Transverse colon (tissue), 4 donors: ENCODE results near the gene SLC38A7. TPM values are rescaled to one million over a fixed set of nuclear protein-coding genes. Genes with fewer than 3 reads are reported as not detected.

Experiments used
- DNase-seq: peaks from one replicate; pipeline ENCODE4 v3.0.0-alpha.2; 2019
- H3K27ac ChIP-seq, 4 donors: fragments of 200-600 bp; sonication (generic); 2 replicates each; pipeline ENCODE4 v1.5.1; 2016 to 2018; ENCODE audit warnings: inconsistent platforms in 4 of 4
- H3K27me3 ChIP-seq: fragments of 200-600 bp; sonication (generic); 2 replicates; pipeline ENCODE4 v1.5.1; 2017; ENCODE audit warnings: inconsistent platforms
- H3K36me3 ChIP-seq, 4 donors: fragments of 200-600 bp; sonication (generic); 2 replicates each; pipeline ENCODE4 v1.5.1; 2017 to 2019; ENCODE audit warnings: inconsistent platforms in 4 of 4
- H3K4me1 ChIP-seq, 4 donors: fragments of 200-600 bp; sonication (generic); 2 replicates each; pipeline ENCODE4 v1.5.1; 2017 to 2020; ENCODE audit warnings: inconsistent platforms in 4 of 4
- H3K4me3 ChIP-seq, 4 donors: fragments of 200-600 bp; sonication (generic); 1 replicate in 1 of 4; 2 replicates in 3 of 4; pipeline versions ENCODE4 v1.5.1 to v1.6.1; 2017 to 2019; ENCODE audit warnings: inconsistent platforms in 4 of 4
- H3K9me3 ChIP-seq, 2 donors: fragments of 200-600 bp; sonication (generic); 2 replicates each; pipeline ENCODE4 v1.5.1; 2017 to 2019; ENCODE audit warnings: inconsistent platforms in 2 of 2
- CTCF ChIP-seq, 5 experiments: fragments of 200-600 bp in 3 of 5; fragments of 450-650 bp in 2 of 5; sonication (generic) in 3 of 5; IDR thresholded peaks; 1 replicate in 2 of 5; 2 replicates in 3 of 5; pipeline ENCODE4 v1.5.1; 2016 to 2017; ENCODE audit warnings: antibody characterized with exemption in 5 of 5, inconsistent platforms in 3 of 5, mild to moderate bottlenecking in 2 of 5, moderate library complexity in 1 of 5
- EP300 ChIP-seq: sonication (generic); formaldehyde crosslinking; IDR thresholded peaks from one replicate; pipeline ENCODE4 v1.6.1; 2017; ENCODE audit warnings: antibody characterized with exemption, low read depth
- POLR2A ChIP-seq: fragments of 450-650 bp; IDR thresholded peaks from one replicate; pipeline ENCODE4 v1.6.1; 2016; ENCODE audit warnings: antibody characterized with exemption, mild to moderate bottlenecking, moderate library complexity
- POLR2AphosphoS5 ChIP-seq, 3 donors: sonication (generic); formaldehyde crosslinking; IDR thresholded peaks; one replicate each; pipeline ENCODE4 v1.6.1; 2016; ENCODE audit warnings: antibody characterized with exemption in 3 of 3
- WGBS, 2 donors: methylation state at CpG; one replicate each; pipeline ENCODE4 v1.1.5; 2018; ENCODE audit warnings: low coverage in 1 of 2; 5-methylcytosine and 5-hydroxymethylcytosine counted together
- in situ Hi-C, 4 donors: fragments of 200-750 bp; cut with MboI; loops; one replicate each; pipeline versions ENCODE4 v1.15.0 to v1.15.1; 2017; ENCODE audit warnings: low sequenced_read_pairs in 3 of 4, low pct_ligation_motif_present in 1 of 4, low pct_unique_long_range_greater_than_20kb in 1 of 4
- intact Hi-C: fragments of 100-400 bp; cut with DNase I; formaldehyde crosslinking; loops from one replicate; pipeline ENCODE4 v1.15.1; 2023; ENCODE audit warnings: low total_unique reads
- total RNA-seq, 4 donors: library from RNA; depleted of rRNA; stranded (reverse); fragments of >200 nt; gene quantifications; one replicate each; pipeline ENCODE4 v1.1.0, GENCODE V29; 2016

The SLC38A7 gene
- total RNA-seq, 4 donors from 2014 or later: 6.7 to 54.5 (median 23.4) TPM

GRCh38 chr16:58628845-58629732 is 55.5 kb downstream of the SLC38A7 start:
- no peaks in the 10 kb centered on the region for H3K27me3 ChIP-seq
- peaks cover 0 to 5% (median 2%) of the 10 kb centered on the region in 4 donors for H3K36me3 ChIP-seq
- DNase-seq: peak; percentile 77
- H3K4me3 ChIP-seq: peak overlapping the region; percentile 84 to 99 (median 91)
- 0% methylated on average over 49 of the region's 53 CpGs; no CpG with 5 or more reads in 1 of the 2 donors for WGBS, 2 donors
- H3K4me1 ChIP-seq: peaks cover 6 to 28% (median 14%) of the 10 kb centered on the region in 4 donors
- TF ChIP-seq POLR2A: no peak
- TF ChIP-seq CTCF (IDR thresholded peaks at IDR 0.05): no peak
- no peak for TF ChIP-seq EP300
- no peak for TF ChIP-seq POLR2AphosphoS5 (IDR thresholded peaks at IDR 0.05)
- in situ Hi-C loops (no loop called here), intact Hi-C loops (no loop called here)
- peak overlapping the region; percentile 96 to 100 (median 98) for H3K27ac ChIP-seq
- no peaks in the 10 kb centered on the region for H3K9me3 ChIP-seq

- Histone ChIP-seq H3K27ac (no peak overlapping the region), H3K4me1 (peaks cover 6 to 24% (median 14%) of the 10 kb centered on the region in 4 donors), H3K4me3 (no peak overlapping the region), H3K27me3 (no peaks in the 10 kb centered on the region), H3K36me3 (peaks cover 0 to 37% (median 14%) of the 10 kb centered on the region in 4 donors), H3K9me3 (no peaks in the 10 kb centered on the region)
- in situ Hi-C loops: no loop called here
- no peak for DNase-seq
- TF ChIP-seq EP300 (no peak), POLR2AphosphoS5 (IDR thresholded peaks at IDR 0.05) (no peak), CTCF (IDR thresholded peaks at IDR 0.05) (no peak), POLR2A (no peak)
- 81 to 83% methylated on average over 6 to 7 of the region's 7 CpGs for WGBS, 2 donors
- intact Hi-C loops: loop anchor here (5.0 kb wide), 1 partner anchor 303 kb away; no protein-coding TSS in a partner anchor
Measured at GRCh38 chr16:58624209-58624608, 60.4 kb downstream of the SLC38A7 start.

GRCh38 chr16:58620396-58620795 is 64.2 kb downstream of the SLC38A7 start:
- TF ChIP-seq POLR2AphosphoS5 (IDR thresholded peaks at IDR 0.05): no peak
- TF ChIP-seq CTCF (IDR thresholded peaks at IDR 0.05): no peak
- TF ChIP-seq EP300: no peak
- no peak for TF ChIP-seq POLR2A
- Histone ChIP-seq H3K27me3 (no peaks in the 10 kb centered on the region), H3K4me3 (no peak overlapping the region), H3K36me3 (peaks cover 0 to 50% (median 21%) of the 10 kb centered on the region in 4 donors), H3K4me1 (peaks cover 0 to 1% (median 0%) of the 10 kb centered on the region in 4 donors), H3K27ac (no peak overlapping the region), H3K9me3 (no peaks in the 10 kb centered on the region)
- intact Hi-C loops (loop anchor here (5.0 kb wide), 1 partner anchor 307 kb away; no protein-coding TSS in a partner anchor), in situ Hi-C loops (no loop called here)
- no peak for DNase-seq
- WGBS, 2 donors: 87% methylated on average over 10 of the region's 10 CpGs; no CpG with 5 or more reads in 1 of the 2 donors

GRCh38 chr16:58615280-58615679 is 69.3 kb downstream of the SLC38A7 start:
- Histone ChIP-seq H3K9me3 (no peaks in the 10 kb centered on the region), H3K4me1 (no peaks in the 10 kb centered on the region), H3K27ac (no peak overlapping the region), H3K36me3 (peaks cover 0 to 23% (median 7%) of the 10 kb centered on the region in 4 donors), H3K27me3 (no peaks in the 10 kb centered on the region), H3K4me3 (no peak overlapping the region)
- TF ChIP-seq EP300 (no peak), POLR2A (no peak), CTCF (IDR thresholded peaks at IDR 0.05) (no peak), POLR2AphosphoS5 (IDR thresholded peaks at IDR 0.05) (no peak)
- WGBS, 2 donors: 75 to 76% methylated on average over 3 of the region's 3 CpGs
- intact Hi-C loops (no loop called here), in situ Hi-C loops (no loop called here)
- no peak for DNase-seq
